ENCODE results near the gene RER1. TPM values are rescaled to one million over a fixed set of nuclear protein-coding genes. Genes with fewer than 3 reads are reported as not detected.

Gene RER1
- total RNA-seq, 4 donors from 2014 or later, result 51.1 to 60.5 (median 55.4) TPM

- TF ChIP-seq, protein P1, sequence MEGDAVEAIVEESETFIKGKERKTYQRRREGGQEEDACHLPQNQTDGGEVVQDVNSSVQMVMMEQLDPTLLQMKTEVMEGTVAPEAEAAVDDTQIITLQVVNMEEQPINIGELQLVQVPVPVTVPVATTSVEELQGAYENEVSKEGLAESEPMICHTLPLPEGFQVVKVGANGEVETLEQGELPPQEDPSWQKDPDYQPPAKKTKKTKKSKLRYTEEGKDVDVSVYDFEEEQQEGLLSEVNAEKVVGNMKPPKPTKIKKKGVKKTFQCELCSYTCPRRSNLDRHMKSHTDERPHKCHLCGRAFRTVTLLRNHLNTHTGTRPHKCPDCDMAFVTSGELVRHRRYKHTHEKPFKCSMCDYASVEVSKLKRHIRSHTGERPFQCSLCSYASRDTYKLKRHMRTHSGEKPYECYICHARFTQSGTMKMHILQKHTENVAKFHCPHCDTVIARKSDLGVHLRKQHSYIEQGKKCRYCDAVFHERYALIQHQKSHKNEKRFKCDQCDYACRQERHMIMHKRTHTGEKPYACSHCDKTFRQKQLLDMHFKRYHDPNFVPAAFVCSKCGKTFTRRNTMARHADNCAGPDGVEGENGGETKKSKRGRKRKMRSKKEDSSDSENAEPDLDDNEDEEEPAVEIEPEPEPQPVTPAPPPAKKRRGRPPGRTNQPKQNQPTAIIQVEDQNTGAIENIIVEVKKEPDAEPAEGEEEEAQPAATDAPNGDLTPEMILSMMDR (IDR thresholded peaks at IDR 0.05 in 4 of 5, conservative IDR thresholded peaks at IDR 0.05 in 1 of 5), result no peak
- no peak for TF ChIP-seq POLR2A (IDR thresholded peaks at IDR 0.05)
- Histone ChIP-seq H3K4me3 (no peak overlapping the region), H3K4me1 (no peaks in the 10 kb centered on the region), H3K27ac (no peak overlapping the region), H3K27me3 (peaks cover 27 to 54% (median 41%) of the 10 kb centered on the region in 3 donors), H3K36me3 (no peaks in the 10 kb centered on the region), H3K9me3 (no peaks in the 10 kb centered on the region)
- ATAC-seq (no peak), DNase-seq (no peak)
- in situ Hi-C loops (cut with MboI; ENCODE audit: low sequenced_read_pairs in 4 of 4), result no loop called here
- intact Hi-C loops (cut with DNase I; ENCODE audit: low total_unique reads), result no loop called here
These were observed 60.7 kb downstream of the RER1 start for GRCh38 chr1:2452201-2452931.

DNA sequence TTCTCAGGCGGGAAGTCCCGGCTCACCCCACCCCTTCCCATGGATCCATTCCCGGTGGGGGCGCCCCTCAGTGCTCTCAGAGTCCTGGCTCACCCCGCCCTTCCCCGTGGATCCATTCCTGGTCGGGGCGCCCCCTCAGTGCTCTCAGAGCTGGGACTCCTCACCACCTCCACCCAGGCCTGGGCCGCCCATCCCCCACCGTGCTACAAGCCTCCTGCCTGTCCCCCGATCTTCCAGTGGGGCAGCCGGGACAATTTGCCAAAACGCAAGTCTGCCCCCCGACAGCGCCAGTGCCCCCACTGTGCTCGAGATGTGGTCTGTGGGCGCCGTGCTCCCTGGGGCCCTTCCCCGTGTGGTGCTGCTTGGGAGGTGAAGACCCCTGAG is 61.3 kb downstream of the RER1 start:
- TF ChIP-seq POLR2A (IDR thresholded peaks at IDR 0.05), result no peak
- TF ChIP-seq, protein P1 (IDR thresholded peaks at IDR 0.05 in 4 of 5, conservative IDR thresholded peaks at IDR 0.05 in 1 of 5), result no peak
- H3K27me3 ChIP-seq, result peaks cover 27 to 48% (median 40%) of the 10 kb centered on the region in 3 donors
- H3K9me3 ChIP-seq, result no peaks in the 10 kb centered on the region
- ATAC-seq, result no peak
- intact Hi-C loops (cut with DNase I; ENCODE audit: low total_unique reads) (no loop called here), in situ Hi-C loops (cut with MboI; ENCODE audit: low sequenced_read_pairs in 4 of 4) (no loop called here)
- no peaks in the 10 kb centered on the region for H3K4me1 ChIP-seq
- H3K4me3 ChIP-seq, result no peak overlapping the region
- H3K27ac ChIP-seq, result no peak overlapping the region
- no peak for DNase-seq
- H3K36me3 ChIP-seq, result no peaks in the 10 kb centered on the region

- intact Hi-C loops (cut with DNase I; ENCODE audit: low total_unique reads), result no loop called here
- Histone ChIP-seq H3K9me3 (no peaks in the 10 kb centered on the region), H3K36me3 (no peaks in the 10 kb centered on the region), H3K27me3 (peaks cover 27 to 47% (median 32%) of the 10 kb centered on the region in 3 donors), H3K27ac (no peak overlapping the region), H3K4me3 (no peak overlapping the region), H3K4me1 (no peaks in the 10 kb centered on the region)
- no peak for ATAC-seq
- in situ Hi-C loops (cut with MboI; ENCODE audit: low sequenced_read_pairs in 4 of 4), result no loop called here
- TF ChIP-seq, protein P1 (IDR thresholded peaks at IDR 0.05 in 4 of 5, conservative IDR thresholded peaks at IDR 0.05 in 1 of 5), result no peak
- TF ChIP-seq POLR2A (IDR thresholded peaks at IDR 0.05), result no peak
- DNase-seq, result no peak
These were observed 62.6 kb downstream of the RER1 start for GRCh38 chr1:2454227-2454626.

Other genes with a start within 250 kb of the RER1 start
- gene FAAP20, start 197.1 kb upstream of the RER1 start, total RNA-seq, result 10 to 100 TPM; 12.1 to 26.2 (median 17.3) TPM
- 10 to 100 TPM in 3 of 4 donors, 1 to 10 TPM in 1; 7.8 to 32.2 (median 22.4) TPM for gene SKI, start 163.5 kb upstream of the RER1 start, total RNA-seq
- 1 to 10 TPM; 1.9 to 4.7 (median 3.5) TPM for gene MORN1, start 287 bp upstream of the RER1 start, total RNA-seq
- gene PEX10, start 20.7 kb downstream of the RER1 start, total RNA-seq, result 10 to 100 TPM; 19.2 to 25.7 (median 22.6) TPM
- not detected for gene PLCH2, start 84.4 kb downstream of the RER1 start, total RNA-seq
- gene PANK4, start 134.8 kb downstream of the RER1 start, total RNA-seq, result 10 to 100 TPM; 27.5 to 54.2 (median 38.5) TPM
- gene HES5, start 138.4 kb downstream of the RER1 start, total RNA-seq, result under 1 TPM in 1 of 4 donors, not detected in 3; 0.49 TPM
- gene TNFRSF14, start 164.5 kb downstream of the RER1 start, total RNA-seq, result 10 to 100 TPM in 1 of 4 donors, 1 to 10 TPM in 3; 3.4 to 11.5 (median 5.0) TPM
- gene PRXL2B, start 194.9 kb downstream of the RER1 start, total RNA-seq, result 1 to 10 TPM in 2 of 4 donors, under 1 TPM in 2; 0.52 to 2.7 (median 1.1) TPM
- not detected for gene MMEL1, start 241.2 kb downstream of the RER1 start, total RNA-seq

Measured in gastrocnemius medialis (tissue), 4 donors.